HepG2 (cell line): ENCODE measurements around the gene SLIT3.

Experiments
- ATF2 ChIP-seq: sonication (generic); formaldehyde crosslinking; IDR thresholded peaks from 2 replicates; pipeline ENCODE4 v1.4.0; 2020; ENCODE audit warnings: missing genetic modification reagents
- CBX5 ChIP-seq: sonication (generic); formaldehyde crosslinking; IDR thresholded peaks from 2 replicates; pipeline ENCODE4 v1.4.0; 2020; ENCODE audit warnings: missing genetic modification reagents, borderline replicate concordance
- NR0B2 ChIP-seq: sonication (generic); formaldehyde crosslinking; IDR thresholded peaks from 2 replicates; pipeline ENCODE4 v1.4.0; 2020; ENCODE audit warnings: mild to moderate bottlenecking, missing genetic modification reagents
- NR1H2 ChIP-seq: sonication (generic); formaldehyde crosslinking; IDR thresholded peaks from 2 replicates; pipeline ENCODE4 v1.8.1; 2022; ENCODE audit warnings: low read depth, missing genetic modification reagents, borderline replicate concordance
- ZNF503 ChIP-seq: sonication (generic); formaldehyde crosslinking; IDR thresholded peaks from 2 replicates; pipeline ENCODE4 v1.4.0; 2020; ENCODE audit warnings: missing genetic modification reagents

GRCh38 chr5:168747987-168748777 is 552.8 kb downstream of the SLIT3 start:
- TF ChIP-seq NR1H2 (CRISPR knock-in tag) (no peak), CBX5 (no peak), NR0B2 (CRISPR knock-in tag) (no peak), ATF2 (CRISPR knock-in tag) (no peak), ZNF503 (CRISPR knock-in tag) (no peak)
